ENCODE results near the gene MON1A.

Gene MON1A

DNA sequence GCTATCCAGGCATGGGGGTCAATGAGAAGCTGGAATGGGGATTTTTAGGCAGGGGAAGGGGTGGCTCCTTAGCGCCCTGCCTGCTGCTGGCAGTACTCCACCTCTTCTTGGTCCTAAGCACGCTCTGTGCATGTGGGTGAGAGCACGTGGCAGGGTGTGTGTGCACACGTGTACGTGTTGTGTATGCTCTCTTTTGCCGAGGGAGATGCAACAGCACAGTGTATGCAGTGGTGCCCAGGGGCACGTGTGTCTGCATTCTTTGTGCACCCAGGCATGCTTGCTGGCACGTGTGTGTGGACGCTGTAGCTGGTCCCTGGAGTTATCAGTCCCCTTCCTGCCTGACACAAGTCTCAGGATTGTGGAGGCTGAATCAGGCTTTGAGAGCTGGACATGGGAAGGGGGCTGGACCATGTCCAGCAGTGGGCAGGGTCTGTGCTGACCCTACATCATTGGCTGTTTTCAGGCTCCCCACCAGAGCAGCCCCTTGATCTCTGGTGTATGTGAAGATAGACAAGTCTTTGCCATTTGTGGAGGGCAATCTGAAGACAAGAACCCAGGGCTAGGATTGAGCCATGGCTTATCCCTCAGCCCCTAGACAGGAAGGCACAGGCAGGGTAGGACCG, 58.0 kb downstream of the MON1A start:
- H3K27me3 ChIP-seq (ENCODE audit: insufficient read depth, low read depth, severe bottlenecking) = no peaks in the 10 kb centered on the region
- no peak overlapping the region for H3K27ac ChIP-seq
- H3K36me3 ChIP-seq = no peaks in the 10 kb centered on the region
- no peak overlapping the region for H3K4me3 ChIP-seq (ENCODE audit: low read depth, low read length)
- DNase-seq = no peak
- no peaks in the 10 kb centered on the region for H3K9me3 ChIP-seq (ENCODE audit: severe bottlenecking)
- TF ChIP-seq, protein P1, sequence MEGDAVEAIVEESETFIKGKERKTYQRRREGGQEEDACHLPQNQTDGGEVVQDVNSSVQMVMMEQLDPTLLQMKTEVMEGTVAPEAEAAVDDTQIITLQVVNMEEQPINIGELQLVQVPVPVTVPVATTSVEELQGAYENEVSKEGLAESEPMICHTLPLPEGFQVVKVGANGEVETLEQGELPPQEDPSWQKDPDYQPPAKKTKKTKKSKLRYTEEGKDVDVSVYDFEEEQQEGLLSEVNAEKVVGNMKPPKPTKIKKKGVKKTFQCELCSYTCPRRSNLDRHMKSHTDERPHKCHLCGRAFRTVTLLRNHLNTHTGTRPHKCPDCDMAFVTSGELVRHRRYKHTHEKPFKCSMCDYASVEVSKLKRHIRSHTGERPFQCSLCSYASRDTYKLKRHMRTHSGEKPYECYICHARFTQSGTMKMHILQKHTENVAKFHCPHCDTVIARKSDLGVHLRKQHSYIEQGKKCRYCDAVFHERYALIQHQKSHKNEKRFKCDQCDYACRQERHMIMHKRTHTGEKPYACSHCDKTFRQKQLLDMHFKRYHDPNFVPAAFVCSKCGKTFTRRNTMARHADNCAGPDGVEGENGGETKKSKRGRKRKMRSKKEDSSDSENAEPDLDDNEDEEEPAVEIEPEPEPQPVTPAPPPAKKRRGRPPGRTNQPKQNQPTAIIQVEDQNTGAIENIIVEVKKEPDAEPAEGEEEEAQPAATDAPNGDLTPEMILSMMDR (IDR thresholded peaks at IDR 0.05; ENCODE audit: low read depth, low read length) = no peak

DNA sequence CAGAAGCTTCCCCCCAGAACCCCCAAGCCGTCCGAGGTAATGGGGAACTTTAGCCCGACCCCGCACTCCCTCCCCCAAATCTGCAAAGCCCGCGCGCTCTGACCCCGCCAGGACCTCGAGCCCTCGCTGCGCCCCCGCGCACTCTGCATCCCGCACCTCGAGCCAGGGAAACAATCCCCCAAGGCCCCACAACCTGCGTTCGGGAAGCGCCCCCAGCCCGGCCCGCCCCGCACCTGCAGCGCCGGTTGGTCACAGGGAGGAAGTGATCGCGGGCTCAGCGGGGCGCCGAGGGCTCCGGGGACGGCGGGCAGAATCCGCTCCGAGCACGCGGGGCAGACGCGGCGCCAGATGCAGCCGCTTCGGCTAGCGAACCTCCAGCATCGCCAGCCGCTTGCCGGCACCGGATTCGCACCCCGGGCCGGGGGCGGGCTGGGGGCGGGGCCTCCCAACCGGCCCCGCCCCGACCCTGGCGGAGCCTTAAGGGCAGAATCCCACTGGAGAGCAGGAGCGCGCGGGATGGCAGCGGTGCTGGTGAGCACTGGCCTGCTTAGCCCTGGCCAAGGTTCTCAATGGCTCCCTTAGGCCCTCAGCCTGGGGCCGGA, 60.0 kb downstream of the MON1A start, which contains the start of gene CAMKV:
CAMKV (minus strand) TSS at position 382 of the 602 bp plus-strand sequence. CDS start 7,518 bp downstream, outside the sequence.
- H3K4me3 ChIP-seq (ENCODE audit: low read depth, low read length) = peak within 1 kb of the TSS; percentile 67

GRCh38 chr3:49868862-49869466, 60.6 kb downstream of the MON1A start:
- DNase-seq = peak; percentile 24
- Histone ChIP-seq H3K4me3 (ENCODE audit: low read depth, low read length) (peak overlapping the region; percentile 67), H3K27me3 (ENCODE audit: insufficient read depth, low read depth, severe bottlenecking) (no peaks in the 10 kb centered on the region), H3K36me3 (no peaks in the 10 kb centered on the region), H3K9me3 (ENCODE audit: severe bottlenecking) (no peaks in the 10 kb centered on the region), H3K27ac (no peak overlapping the region; the same call in 1 of the 2 replicates)
- TF ChIP-seq, protein P1 (IDR thresholded peaks at IDR 0.05; ENCODE audit: low read depth, low read length) = no peak

More for the DNA sequence above, 60.0 kb downstream of the MON1A start, which contains the start of gene CAMKV:
- Histone ChIP-seq H3K27ac (peak within 1 kb of the TSS; percentile 58), H3K36me3 (no peaks in the 10 kb centered on the region), H3K27me3 (ENCODE audit: insufficient read depth, low read depth, severe bottlenecking) (no peaks in the 10 kb centered on the region), H3K9me3 (ENCODE audit: severe bottlenecking) (no peaks in the 10 kb centered on the region)
- TF ChIP-seq, protein P1 (IDR thresholded peaks at IDR 0.05; ENCODE audit: low read depth, low read length) = no peak
- peak; percentile 63 for DNase-seq

DNA sequence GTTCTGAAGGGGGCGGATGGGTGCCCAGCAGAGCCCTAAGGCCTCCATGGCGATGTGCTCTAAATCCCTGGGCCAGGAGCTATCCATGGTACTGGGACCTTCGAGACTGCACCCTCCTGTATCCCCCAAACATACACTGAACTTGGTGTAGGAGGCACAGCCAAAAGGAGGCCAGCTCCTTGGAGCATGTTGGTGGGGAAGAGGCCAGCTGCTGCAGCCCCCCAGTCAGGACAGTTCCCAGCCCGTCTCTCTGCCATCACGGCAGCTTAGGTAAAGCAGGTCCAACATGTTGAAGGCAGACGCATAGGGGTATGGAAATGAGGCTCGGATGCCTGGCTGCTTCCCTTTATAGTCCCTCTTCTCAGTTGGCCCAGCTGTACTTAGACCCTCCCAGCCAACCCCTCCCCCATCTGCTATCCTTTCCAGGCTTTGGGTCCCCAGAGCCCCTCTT, 61.7 kb downstream of the MON1A start:
- TF ChIP-seq, protein P1 (IDR thresholded peaks at IDR 0.05; ENCODE audit: low read depth, low read length) = no peak
- Histone ChIP-seq H3K4me3 (ENCODE audit: low read depth, low read length) (no peak overlapping the region), H3K36me3 (no peaks in the 10 kb centered on the region), H3K27ac (no peak overlapping the region), H3K9me3 (ENCODE audit: severe bottlenecking) (no peaks in the 10 kb centered on the region), H3K27me3 (ENCODE audit: insufficient read depth, low read depth, severe bottlenecking) (no peaks in the 10 kb centered on the region)
- no peak for DNase-seq

- TF ChIP-seq, protein P1 (IDR thresholded peaks at IDR 0.05; ENCODE audit: low read depth, low read length) = no peak
- Histone ChIP-seq H3K27me3 (ENCODE audit: insufficient read depth, low read depth, severe bottlenecking) (no peaks in the 10 kb centered on the region), H3K9me3 (ENCODE audit: severe bottlenecking) (no peaks in the 10 kb centered on the region), H3K4me3 (ENCODE audit: low read depth, low read length) (no peak overlapping the region), H3K27ac (no peak overlapping the region), H3K36me3 (no peaks in the 10 kb centered on the region)
- no peak for DNase-seq
Measured at GRCh38 chr3:49867400-49867799, 62.2 kb downstream of the MON1A start.
